HG03520 (cell line): ENCODE data around the gene IFNW1.
A peak's percentile ranks its signal among the peaks of the same experiment; 100 is the strongest.
"Not testable (repeated sequence)": the region's sequence is repeated elsewhere in the genome, so short reads cannot be mapped to it uniquely, and the experiment has no call there.

Source experiments
- ATAC-seq: cut with Tn5 transposase; IDR thresholded peaks from one replicate; pipeline ENCODE4 v1.9.1; 2021; ENCODE audit warnings: mild to moderate bottlenecking, moderate library complexity; ENCODE audit not compliant: unreplicated experiment

The IFNW1 gene

GRCh38 chr9:21141427-21141882, at the start of gene IFNW1:
IFNW1 (minus strand) TSS chr9:21141832; CDS start chr9:21141570, 262 bp downstream.
- ATAC-seq, result peak; percentile 66

- ATAC-seq, result not testable (repeated sequence)
Observed at GRCh38 chr9:21187487-21187886, 45.9 kb upstream of the IFNW1 start, which contains the start of gene IFNA4. IFNA4 (minus strand) TSS chr9:21187587; CDS start chr9:21187531, 56 bp downstream.

GRCh38 chr9:21182810-21183736, 41.4 kb upstream of the IFNW1 start:
- ATAC-seq, result peak; percentile 91

- no peak for ATAC-seq
Observed at GRCh38 chr9:21174671-21175070, 33.0 kb upstream of the IFNW1 start.

- no peak for ATAC-seq
Observed at GRCh38 chr9:21172156-21172555, 30.5 kb upstream of the IFNW1 start.

GRCh38 chr9:21171351-21171750, 29.7 kb upstream of the IFNW1 start:
- ATAC-seq, result no peak

GRCh38 chr9:21166560-21166959, 24.9 kb upstream of the IFNW1 start, which contains the start of gene IFNA21:
IFNA21 (minus strand) TSS chr9:21166660; CDS start chr9:21166612, 48 bp downstream.
- not testable (repeated sequence) for ATAC-seq

GRCh38 chr9:21165516-21165915, 23.9 kb upstream of the IFNW1 start:
- no peak for ATAC-seq

GRCh38 chr9:21160178-21160577, 18.5 kb upstream of the IFNW1 start:
- ATAC-seq, result peak; percentile 92

GRCh38 chr9:21155501-21155900, 13.9 kb upstream of the IFNW1 start:
- ATAC-seq, result no peak

- no peak for ATAC-seq
Observed at GRCh38 chr9:21154018-21154608, 12.5 kb upstream of the IFNW1 start.

- ATAC-seq, result no peak
Observed at GRCh38 chr9:21153336-21154017, 11.8 kb upstream of the IFNW1 start.

- ATAC-seq, result peak; percentile 58
Observed at GRCh38 chr9:21144603-21145002, 3.0 kb upstream of the IFNW1 start.

- ATAC-seq, result no peak
Observed at GRCh38 chr9:21137020-21137419, 4.6 kb downstream of the IFNW1 start.

- ATAC-seq, result no peak
Observed at GRCh38 chr9:21135736-21136135, 5.9 kb downstream of the IFNW1 start.

- ATAC-seq, result not testable (repeated sequence)
Observed at GRCh38 chr9:21128186-21128585, 13.4 kb downstream of the IFNW1 start.

GRCh38 chr9:21121595-21122251, 19.9 kb downstream of the IFNW1 start:
- peak; percentile 91 for ATAC-seq

GRCh38 chr9:21121079-21121478, 20.6 kb downstream of the IFNW1 start:
- ATAC-seq, result no peak

- no peak for ATAC-seq
Observed at GRCh38 chr9:21119093-21119770, 22.4 kb downstream of the IFNW1 start.

- ATAC-seq, result no peak
Observed at GRCh38 chr9:21114311-21114710, 27.3 kb downstream of the IFNW1 start.
